Stimulated activated CD8-positive, alpha-beta memory T cell treated with anti-CD3 and anti-CD28 coated beads, Interleukin-15, amount 100 ng/mL, for 24 hours (primary cell): Measurements from ENCODE around the gene UBE2E3.
A peak's percentile ranks its signal among the peaks of the same experiment; 100 is the strongest.

Experiments used
- DNase-seq: peaks from one replicate; pipeline ENCODE4 v3.0.0-alpha.2; 2020; ENCODE audit warnings: low read depth

UBE2E3 gene

GRCh38 chr2:180978903-180979748 is 1.3 kb upstream of the UBE2E3 start:
- no peak for DNase-seq

GRCh38 chr2:180979749-180980105 is 678 bp upstream of the UBE2E3 start:
- no peak for DNase-seq

GRCh38 chr2:180980943-180981911 is 822 bp downstream of the UBE2E3 start:
- peak; percentile 3 for DNase-seq

- DNase-seq, result no peak
Observed at GRCh38 chr2:180983468-180984242, 3.2 kb downstream of the UBE2E3 start.

GRCh38 chr2:180985771-180986395 is 5.5 kb downstream of the UBE2E3 start:
- DNase-seq, result no peak

- no peak for DNase-seq
Observed at GRCh38 chr2:180987146-180987545, 6.7 kb downstream of the UBE2E3 start.

GRCh38 chr2:180990337-180990736 is 9.9 kb downstream of the UBE2E3 start:
- no peak for DNase-seq

- no peak for DNase-seq
Observed at GRCh38 chr2:180990794-180991193, 10.4 kb downstream of the UBE2E3 start.

- no peak for DNase-seq
Observed at GRCh38 chr2:180991361-180991760, 11.0 kb downstream of the UBE2E3 start.

GRCh38 chr2:180991820-180992219 is 11.4 kb downstream of the UBE2E3 start:
- no peak for DNase-seq

GRCh38 chr2:180992994-180993393 is 12.6 kb downstream of the UBE2E3 start:
- no peak for DNase-seq

GRCh38 chr2:180999274-180999964 is 19.0 kb downstream of the UBE2E3 start:
- no peak for DNase-seq

- DNase-seq, result no peak
Observed at GRCh38 chr2:181004647-181005325, 24.4 kb downstream of the UBE2E3 start.

- no peak for DNase-seq
Observed at GRCh38 chr2:181005326-181005655, 24.9 kb downstream of the UBE2E3 start.

- DNase-seq, result no peak
Observed at GRCh38 chr2:181005809-181006208, 25.4 kb downstream of the UBE2E3 start.

GRCh38 chr2:181007086-181007837 is 26.9 kb downstream of the UBE2E3 start:
- DNase-seq, result no peak

- no peak for DNase-seq
Observed at GRCh38 chr2:181008407-181008806, 28.0 kb downstream of the UBE2E3 start.

GRCh38 chr2:181021199-181021789 is 40.9 kb downstream of the UBE2E3 start:
- no peak for DNase-seq

- no peak for DNase-seq
Observed at GRCh38 chr2:181022652-181023051, 42.2 kb downstream of the UBE2E3 start.
